ENCODE data around the gene CRHR2. TPM values are rescaled to one million over a fixed set of nuclear protein-coding genes. Genes with fewer than 3 reads are reported as not detected.

CRHR2 gene
- total and polyA plus RNA-seq, 4 donors: 0.02 to 0.20 TPM; not detected in 2

GRCh38 chr7:30681815-30682211 is 443 bp downstream of the CRHR2 start:
- ATAC-seq (ENCODE audit: insufficient read depth, low FRiP score) (no peak), DNase-seq (peak in 2 of 3 donors; percentile 8 to 22)
- 2% methylated on average over 40 of the region's 40 CpGs for WGBS, 2 donors
- Histone ChIP-seq H3K36me3 (ENCODE audit: control insufficient read depth in 4 of 4, insufficient read depth in 4 of 4, low read length in 4 of 4) (no peaks in the 10 kb centered on the region), H3K4me1 (ENCODE audit: control insufficient read depth in 5 of 5, insufficient read depth in 5 of 5, low read length in 5 of 5) (peaks cover 0 to 15% (median 6%) of the 10 kb centered on the region in 5 donors), H3K9ac (ENCODE audit: insufficient read depth in 1 of 2, low read length in 2 of 2) (no peak overlapping the region), H3K27ac (ENCODE audit: low read depth in 1 of 2, low read length in 1 of 2) (no peak overlapping the region), H3K4me3 (peak overlapping the region; percentile 25), H3K27me3 (ENCODE audit: control insufficient read depth in 3 of 3, insufficient read depth in 3 of 3, low read length in 2 of 3) (peaks cover 0 to 55% (median 49%) of the 10 kb centered on the region in 3 donors), H3K9me3 (ENCODE audit: control insufficient read depth in 4 of 4, insufficient read depth in 3 of 4, low read length in 3 of 4) (peaks cover 0 to 2% (median 0%) of the 10 kb centered on the region in 4 donors)
- TF ChIP-seq CTCF (IDR thresholded peaks at IDR 0.05; ENCODE audit: control extremely low read depth, extremely low read depth): no peak

- Histone ChIP-seq H3K4me3 (no peak overlapping the region), H3K36me3 (ENCODE audit: control insufficient read depth in 4 of 4, insufficient read depth in 4 of 4, low read length in 4 of 4) (no peaks in the 10 kb centered on the region), H3K27me3 (ENCODE audit: control insufficient read depth in 3 of 3, insufficient read depth in 3 of 3, low read length in 2 of 3) (peaks cover 0 to 55% (median 49%) of the 10 kb centered on the region in 3 donors), H3K4me1 (ENCODE audit: control insufficient read depth in 5 of 5, insufficient read depth in 5 of 5, low read length in 5 of 5) (peaks cover 0 to 15% (median 6%) of the 10 kb centered on the region in 5 donors), H3K9ac (ENCODE audit: insufficient read depth in 1 of 2, low read length in 2 of 2) (no peak overlapping the region), H3K27ac (ENCODE audit: low read depth in 1 of 2, low read length in 1 of 2) (no peak overlapping the region), H3K9me3 (ENCODE audit: control insufficient read depth in 4 of 4, insufficient read depth in 3 of 4, low read length in 3 of 4) (peaks cover 0 to 2% (median 0%) of the 10 kb centered on the region in 4 donors)
- no peak for ATAC-seq (ENCODE audit: insufficient read depth, low FRiP score)
- no peak for DNase-seq
- WGBS, 2 donors: 16 to 20% methylated on average over 15 to 16 of the region's 16 CpGs
- no peak for TF ChIP-seq CTCF (IDR thresholded peaks at IDR 0.05; ENCODE audit: control extremely low read depth, extremely low read depth)
These were observed 892 bp downstream of the CRHR2 start for GRCh38 chr7:30681331-30681797.

GRCh38 chr7:30679664-30680063 is 2.6 kb downstream of the CRHR2 start:
- Histone ChIP-seq H3K36me3 (ENCODE audit: control insufficient read depth in 4 of 4, insufficient read depth in 4 of 4, low read length in 4 of 4) (no peaks in the 10 kb centered on the region), H3K9me3 (ENCODE audit: control insufficient read depth in 4 of 4, insufficient read depth in 3 of 4, low read length in 3 of 4) (peaks cover 0 to 4% (median 0%) of the 10 kb centered on the region in 4 donors), H3K4me1 (ENCODE audit: control insufficient read depth in 5 of 5, insufficient read depth in 5 of 5, low read length in 5 of 5) (peaks cover 0 to 15% (median 6%) of the 10 kb centered on the region in 5 donors), H3K4me3 (no peak overlapping the region), H3K27ac (ENCODE audit: low read depth in 1 of 2, low read length in 1 of 2) (no peak overlapping the region), H3K27me3 (ENCODE audit: control insufficient read depth in 3 of 3, insufficient read depth in 3 of 3, low read length in 2 of 3) (peaks cover 0 to 55% (median 49%) of the 10 kb centered on the region in 3 donors), H3K9ac (ENCODE audit: insufficient read depth in 1 of 2, low read length in 2 of 2) (no peak overlapping the region)
- no peak for ATAC-seq (ENCODE audit: insufficient read depth, low FRiP score)
- no peak for DNase-seq
- no peak for TF ChIP-seq CTCF (IDR thresholded peaks at IDR 0.05; ENCODE audit: control extremely low read depth, extremely low read depth)
- 8 to 11% methylated on average over 2 of the region's 2 CpGs for WGBS, 2 donors

- peaks cover 0 to 4% (median 0%) of the 10 kb centered on the region in 4 donors for H3K9me3 ChIP-seq (ENCODE audit: control insufficient read depth in 4 of 4, insufficient read depth in 3 of 4, low read length in 3 of 4)
- peaks cover 0 to 50% (median 43%) of the 10 kb centered on the region in 3 donors for H3K27me3 ChIP-seq (ENCODE audit: control insufficient read depth in 3 of 3, insufficient read depth in 3 of 3, low read length in 2 of 3)
- no peak overlapping the region for H3K4me3 ChIP-seq
- TF ChIP-seq CTCF (IDR thresholded peaks at IDR 0.05; ENCODE audit: control extremely low read depth, extremely low read depth): no peak
- no peak overlapping the region for H3K27ac ChIP-seq (ENCODE audit: low read depth in 1 of 2, low read length in 1 of 2)
- 74 to 79% methylated on average over 2 of the region's 2 CpGs for WGBS, 2 donors
- no peak overlapping the region for H3K9ac ChIP-seq (ENCODE audit: insufficient read depth in 1 of 2, low read length in 2 of 2)
- H3K36me3 ChIP-seq (ENCODE audit: control insufficient read depth in 4 of 4, insufficient read depth in 4 of 4, low read length in 4 of 4): no peaks in the 10 kb centered on the region
- DNase-seq (no peak), ATAC-seq (ENCODE audit: insufficient read depth, low FRiP score) (no peak)
- H3K4me1 ChIP-seq (ENCODE audit: control insufficient read depth in 5 of 5, insufficient read depth in 5 of 5, low read length in 5 of 5): peaks cover 0 to 15% (median 6%) of the 10 kb centered on the region in 5 donors
These were observed 3.5 kb downstream of the CRHR2 start for GRCh38 chr7:30678805-30679204.

All from lung (tissue), 12 donors.